Measurements from ENCODE around the gene ITPR2.
A peak's percentile ranks its signal among the peaks of the same experiment; 100 is the strongest.

ITPR2 gene

DNA sequence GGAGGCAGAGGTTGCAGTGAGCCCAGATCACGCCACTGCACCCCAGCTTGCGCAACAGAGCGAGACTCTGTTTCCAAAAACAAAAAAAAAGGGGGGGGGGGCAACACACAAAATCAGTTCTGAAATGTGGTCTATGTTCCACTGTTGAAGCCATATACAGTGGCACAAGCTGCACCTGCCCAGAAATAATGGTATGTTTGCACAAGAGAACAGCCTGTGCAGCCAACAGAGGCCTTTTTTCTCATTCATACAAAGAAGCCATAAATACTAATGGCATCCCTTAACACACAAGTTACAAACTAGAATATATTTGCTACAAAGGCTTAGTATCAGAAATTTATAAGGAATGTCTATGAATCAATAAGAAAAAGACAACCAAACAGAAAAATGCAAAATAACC, 37.1 kb downstream of the ITPR2 start:
- Histone ChIP-seq H3K4me3 (ENCODE audit: low read depth, low read length) (no peak overlapping the region), H3K36me3 (no peaks in the 10 kb centered on the region), H3K9me3 (no peaks in the 10 kb centered on the region), H3K4me1 (0 out of 2 replicates have a peak, but pooled peaks cover 2% of the 10 kb centered on the region), H3K27me3 (no peaks in the 10 kb centered on the region)
- no peak for DNase-seq
- TF ChIP-seq, protein P1, sequence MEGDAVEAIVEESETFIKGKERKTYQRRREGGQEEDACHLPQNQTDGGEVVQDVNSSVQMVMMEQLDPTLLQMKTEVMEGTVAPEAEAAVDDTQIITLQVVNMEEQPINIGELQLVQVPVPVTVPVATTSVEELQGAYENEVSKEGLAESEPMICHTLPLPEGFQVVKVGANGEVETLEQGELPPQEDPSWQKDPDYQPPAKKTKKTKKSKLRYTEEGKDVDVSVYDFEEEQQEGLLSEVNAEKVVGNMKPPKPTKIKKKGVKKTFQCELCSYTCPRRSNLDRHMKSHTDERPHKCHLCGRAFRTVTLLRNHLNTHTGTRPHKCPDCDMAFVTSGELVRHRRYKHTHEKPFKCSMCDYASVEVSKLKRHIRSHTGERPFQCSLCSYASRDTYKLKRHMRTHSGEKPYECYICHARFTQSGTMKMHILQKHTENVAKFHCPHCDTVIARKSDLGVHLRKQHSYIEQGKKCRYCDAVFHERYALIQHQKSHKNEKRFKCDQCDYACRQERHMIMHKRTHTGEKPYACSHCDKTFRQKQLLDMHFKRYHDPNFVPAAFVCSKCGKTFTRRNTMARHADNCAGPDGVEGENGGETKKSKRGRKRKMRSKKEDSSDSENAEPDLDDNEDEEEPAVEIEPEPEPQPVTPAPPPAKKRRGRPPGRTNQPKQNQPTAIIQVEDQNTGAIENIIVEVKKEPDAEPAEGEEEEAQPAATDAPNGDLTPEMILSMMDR (IDR thresholded peaks at IDR 0.05; ENCODE audit: low read depth, low read length): no peak

GRCh38 chr12:26791301-26791791, 41.6 kb downstream of the ITPR2 start:
- no peaks in the 10 kb centered on the region for H3K27me3 ChIP-seq
- no peak for DNase-seq
- no peaks in the 10 kb centered on the region for H3K36me3 ChIP-seq
- TF ChIP-seq, protein P1 (IDR thresholded peaks at IDR 0.05; ENCODE audit: low read depth, low read length): no peak
- H3K9me3 ChIP-seq: no peaks in the 10 kb centered on the region
- peaks cover 6% of the 10 kb centered on the region; the same call in 1 of the 2 replicates for H3K4me1 ChIP-seq
- H3K4me3 ChIP-seq (ENCODE audit: low read depth, low read length): no peak overlapping the region

GRCh38 chr12:26790645-26790994, 42.4 kb downstream of the ITPR2 start:
- no peak for DNase-seq
- Histone ChIP-seq H3K27me3 (no peaks in the 10 kb centered on the region), H3K9me3 (no peaks in the 10 kb centered on the region), H3K4me3 (ENCODE audit: low read depth, low read length) (no peak overlapping the region), H3K4me1 (peaks cover 7% of the 10 kb centered on the region; the same call in 1 of the 2 replicates), H3K36me3 (no peaks in the 10 kb centered on the region)
- TF ChIP-seq, protein P1 (IDR thresholded peaks at IDR 0.05; ENCODE audit: low read depth, low read length): no peak

GRCh38 chr12:26789731-26790644, 43.0 kb downstream of the ITPR2 start:
- DNase-seq: no peak
- H3K27me3 ChIP-seq: no peaks in the 10 kb centered on the region
- TF ChIP-seq, protein P1 (IDR thresholded peaks at IDR 0.05; ENCODE audit: low read depth, low read length): no peak
- H3K36me3 ChIP-seq: no peaks in the 10 kb centered on the region
- no peak overlapping the region for H3K4me3 ChIP-seq (ENCODE audit: low read depth, low read length)
- peaks cover 7% of the 10 kb centered on the region; the same call in 1 of the 2 replicates for H3K4me1 ChIP-seq
- no peaks in the 10 kb centered on the region for H3K9me3 ChIP-seq

- no peaks in the 10 kb centered on the region for H3K9me3 ChIP-seq
- H3K4me3 ChIP-seq (ENCODE audit: low read depth, low read length): no peak overlapping the region
- no peaks in the 10 kb centered on the region for H3K27me3 ChIP-seq
- H3K4me1 ChIP-seq: peaks cover 5% of the 10 kb centered on the region; the same call in 1 of the 2 replicates
- DNase-seq: peak; percentile 70
- TF ChIP-seq, protein P1 (IDR thresholded peaks at IDR 0.05; ENCODE audit: low read depth, low read length): no peak
- no peaks in the 10 kb centered on the region for H3K36me3 ChIP-seq
Observed at GRCh38 chr12:26786865-26787514, 46.0 kb downstream of the ITPR2 start.
